Ishikawa (cell line): ENCODE measurements around the gene KCNQ1OT1.

ENCODE experiments used
- CEBPB ChIP-seq: IDR thresholded peaks from 2 replicates; pipeline ENCODE4 v1.6.1; 2012
- CREB1 ChIP-seq: IDR thresholded peaks from 2 replicates; pipeline ENCODE4 v1.6.1; 2012; ENCODE audit warnings: low read depth
- EGR1 ChIP-seq: IDR thresholded peaks from 2 replicates; pipeline ENCODE4 v1.6.1; 2012
- EP300 ChIP-seq: IDR thresholded peaks from 2 replicates; pipeline ENCODE4 v1.6.1; 2012; ENCODE audit warnings: borderline replicate concordance
- FOXM1 ChIP-seq: IDR thresholded peaks from 2 replicates; pipeline ENCODE4 v1.6.1; 2012; ENCODE audit warnings: low read depth, borderline replicate concordance
- NFIC ChIP-seq: IDR thresholded peaks from 2 replicates; pipeline ENCODE4 v1.6.1; 2012
- RAD21 ChIP-seq: IDR thresholded peaks from 2 replicates; pipeline ENCODE4 v1.6.1; 2012; ENCODE audit warnings: low read depth
- TAF1 ChIP-seq: IDR thresholded peaks from 2 replicates; pipeline ENCODE4 v1.6.1; 2012; ENCODE audit warnings: low read depth, mild to moderate bottlenecking
- TEAD4 ChIP-seq: IDR thresholded peaks from 2 replicates; pipeline ENCODE4 v1.6.1; 2012
- YY1 ChIP-seq: IDR thresholded peaks from 2 replicates; pipeline ENCODE4 v1.6.1; 2012; ENCODE audit warnings: low read depth
- ZBTB7A ChIP-seq: IDR thresholded peaks from 2 replicates; pipeline ENCODE4 v1.6.1; 2012; ENCODE audit warnings: low read depth
- TF ChIP-seq, protein P1 (sequence below): IDR thresholded peaks from 2 replicates; pipeline ENCODE4 v1.6.1; 2012; ENCODE audit warnings: low read depth, mild to moderate bottlenecking
- TF ChIP-seq, protein P2 (sequence below): IDR thresholded peaks from 2 replicates; pipeline ENCODE4 v1.6.1; 2012
- TF ChIP-seq, protein P3 (sequence below): IDR thresholded peaks from 2 replicates; pipeline ENCODE4 v1.6.1; 2012

DNA sequence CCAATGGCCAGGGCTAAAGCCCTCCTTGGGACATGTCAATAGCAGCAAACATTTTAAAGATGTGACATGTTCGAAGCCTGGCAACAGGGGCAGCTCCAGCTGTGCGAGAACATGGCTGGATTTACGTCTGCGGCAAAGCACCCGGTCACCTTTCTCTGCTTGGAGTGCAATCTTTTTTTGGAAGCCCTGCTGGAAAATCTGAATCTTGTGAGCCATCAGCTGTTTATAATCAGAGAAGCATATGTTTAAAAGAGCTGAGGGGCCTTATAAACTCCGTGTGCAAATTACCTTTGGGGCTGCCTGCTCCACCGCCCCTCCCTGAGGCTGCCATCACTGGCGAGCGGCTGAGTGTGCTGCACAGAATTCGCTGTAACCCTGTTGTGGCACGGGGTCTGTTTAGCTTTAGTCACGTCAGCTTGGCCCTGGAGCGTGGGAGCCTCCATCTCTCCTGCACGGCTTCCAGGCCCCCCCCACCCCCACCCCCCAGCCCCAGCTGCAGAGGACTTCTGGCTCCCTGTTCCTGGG lies 9.0 kb upstream of the KCNQ1OT1 start:
- TF ChIP-seq RAD21 (no peak), EP300 (no peak), YY1 (no peak), CREB1 (no peak), TAF1 (no peak), ZBTB7A (no peak), TEAD4 (no peak), FOXM1 (no peak), CEBPB (no peak), EGR1 (no peak), NFIC (no peak)
- TF ChIP-seq, protein P1, sequence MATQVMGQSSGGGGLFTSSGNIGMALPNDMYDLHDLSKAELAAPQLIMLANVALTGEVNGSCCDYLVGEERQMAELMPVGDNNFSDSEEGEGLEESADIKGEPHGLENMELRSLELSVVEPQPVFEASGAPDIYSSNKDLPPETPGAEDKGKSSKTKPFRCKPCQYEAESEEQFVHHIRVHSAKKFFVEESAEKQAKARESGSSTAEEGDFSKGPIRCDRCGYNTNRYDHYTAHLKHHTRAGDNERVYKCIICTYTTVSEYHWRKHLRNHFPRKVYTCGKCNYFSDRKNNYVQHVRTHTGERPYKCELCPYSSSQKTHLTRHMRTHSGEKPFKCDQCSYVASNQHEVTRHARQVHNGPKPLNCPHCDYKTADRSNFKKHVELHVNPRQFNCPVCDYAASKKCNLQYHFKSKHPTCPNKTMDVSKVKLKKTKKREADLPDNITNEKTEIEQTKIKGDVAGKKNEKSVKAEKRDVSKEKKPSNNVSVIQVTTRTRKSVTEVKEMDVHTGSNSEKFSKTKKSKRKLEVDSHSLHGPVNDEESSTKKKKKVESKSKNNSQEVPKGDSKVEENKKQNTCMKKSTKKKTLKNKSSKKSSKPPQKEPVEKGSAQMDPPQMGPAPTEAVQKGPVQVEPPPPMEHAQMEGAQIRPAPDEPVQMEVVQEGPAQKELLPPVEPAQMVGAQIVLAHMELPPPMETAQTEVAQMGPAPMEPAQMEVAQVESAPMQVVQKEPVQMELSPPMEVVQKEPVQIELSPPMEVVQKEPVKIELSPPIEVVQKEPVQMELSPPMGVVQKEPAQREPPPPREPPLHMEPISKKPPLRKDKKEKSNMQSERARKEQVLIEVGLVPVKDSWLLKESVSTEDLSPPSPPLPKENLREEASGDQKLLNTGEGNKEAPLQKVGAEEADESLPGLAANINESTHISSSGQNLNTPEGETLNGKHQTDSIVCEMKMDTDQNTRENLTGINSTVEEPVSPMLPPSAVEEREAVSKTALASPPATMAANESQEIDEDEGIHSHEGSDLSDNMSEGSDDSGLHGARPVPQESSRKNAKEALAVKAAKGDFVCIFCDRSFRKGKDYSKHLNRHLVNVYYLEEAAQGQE: no peak
- TF ChIP-seq, protein P2, sequence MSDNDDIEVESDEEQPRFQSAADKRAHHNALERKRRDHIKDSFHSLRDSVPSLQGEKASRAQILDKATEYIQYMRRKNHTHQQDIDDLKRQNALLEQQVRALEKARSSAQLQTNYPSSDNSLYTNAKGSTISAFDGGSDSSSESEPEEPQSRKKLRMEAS: no peak
- TF ChIP-seq, protein P3, sequence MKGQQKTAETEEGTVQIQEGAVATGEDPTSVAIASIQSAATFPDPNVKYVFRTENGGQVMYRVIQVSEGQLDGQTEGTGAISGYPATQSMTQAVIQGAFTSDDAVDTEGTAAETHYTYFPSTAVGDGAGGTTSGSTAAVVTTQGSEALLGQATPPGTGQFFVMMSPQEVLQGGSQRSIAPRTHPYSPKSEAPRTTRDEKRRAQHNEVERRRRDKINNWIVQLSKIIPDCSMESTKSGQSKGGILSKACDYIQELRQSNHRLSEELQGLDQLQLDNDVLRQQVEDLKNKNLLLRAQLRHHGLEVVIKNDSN: no peak
